GM12892 (cell line): ENCODE results near the gene TMPRSS6.

Experiments
- POLR2A ChIP-seq: IDR thresholded peaks from 2 replicates; pipeline ENCODE4 v1.6.1; 2011; ENCODE audit warnings: low read depth, low read length, control low read depth
- POLR2AphosphoS5 ChIP-seq: IDR thresholded peaks from 2 replicates; pipeline ENCODE4 v1.6.1; 2011; ENCODE audit warnings: low read depth, low read length, control low read depth
- TAF1 ChIP-seq: IDR thresholded peaks from 2 replicates; pipeline ENCODE4 v1.6.1; 2011; ENCODE audit warnings: low read depth, mild to moderate bottlenecking, control low read depth, low read length, borderline replicate concordance

GRCh38 chr22:37139762-37140161, 30.2 kb upstream of the TMPRSS6 start:
- TF ChIP-seq TAF1 = no peak
- no peak for TF ChIP-seq POLR2A
- no peak for TF ChIP-seq POLR2AphosphoS5
